HK-2 (cell line): ENCODE data around the gene ARMC10.
"Not testable (repeated sequence)": the region's sequence is repeated elsewhere in the genome, so short reads cannot be mapped to it uniquely, and the experiment has no call there.

Experiments
- DNase-seq: peaks from one replicate; pipeline ENCODE4 v3.0.0-alpha.2; 2018; ENCODE audit not compliant: unreplicated experiment

ARMC10 gene

DNA sequence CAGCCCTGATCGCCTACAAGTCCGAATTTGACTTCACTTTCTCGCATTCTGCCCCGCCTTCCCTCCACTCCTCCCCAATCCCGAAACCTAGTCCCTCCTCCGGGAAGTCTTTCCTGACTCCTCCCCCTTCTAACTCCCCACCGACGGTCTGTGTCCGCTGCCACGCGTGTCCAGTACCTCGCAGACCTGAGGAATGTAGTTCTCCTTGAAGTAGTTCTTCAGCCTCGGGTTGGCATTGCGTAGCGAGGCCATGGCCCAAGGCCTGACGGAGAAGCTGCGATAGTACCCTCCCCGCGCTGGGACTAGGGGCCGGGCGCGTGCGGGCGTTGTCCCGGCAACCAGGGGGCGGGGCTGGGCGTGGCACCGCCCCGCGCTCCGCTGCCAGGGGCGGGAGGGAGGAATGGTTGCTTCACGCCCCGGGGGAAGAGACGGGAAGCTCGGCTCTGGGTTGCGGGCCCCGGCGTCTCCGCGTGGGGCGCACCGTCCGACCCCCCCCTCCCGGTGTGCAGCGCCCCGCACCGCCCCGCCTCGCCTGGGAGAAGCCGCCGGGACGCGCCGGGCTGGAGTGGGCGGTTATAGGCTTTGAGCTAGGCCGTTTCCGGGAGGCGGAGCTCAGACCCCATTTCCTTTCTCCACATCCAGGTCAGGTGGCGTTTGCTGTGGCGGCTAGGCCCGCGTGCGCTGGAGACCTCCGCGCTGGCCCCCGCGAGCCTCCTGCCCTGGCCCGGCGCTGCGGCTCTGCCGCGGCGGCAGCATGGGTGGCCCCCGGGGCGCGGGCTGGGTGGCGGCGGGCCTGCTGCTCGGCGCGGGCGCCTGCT lies at the start of gene ARMC10, which contains the start of gene FBXL13:
Gene ARMC10, plus strand, starts transcription at position 622 of the 818 bp plus-strand sequence. Its CDS starts 133 bp downstream, at position 755.
Gene FBXL13, minus strand, starts transcription at position 278 of the 818 bp plus-strand sequence.
- peak; percentile 92 for DNase-seq

DNA sequence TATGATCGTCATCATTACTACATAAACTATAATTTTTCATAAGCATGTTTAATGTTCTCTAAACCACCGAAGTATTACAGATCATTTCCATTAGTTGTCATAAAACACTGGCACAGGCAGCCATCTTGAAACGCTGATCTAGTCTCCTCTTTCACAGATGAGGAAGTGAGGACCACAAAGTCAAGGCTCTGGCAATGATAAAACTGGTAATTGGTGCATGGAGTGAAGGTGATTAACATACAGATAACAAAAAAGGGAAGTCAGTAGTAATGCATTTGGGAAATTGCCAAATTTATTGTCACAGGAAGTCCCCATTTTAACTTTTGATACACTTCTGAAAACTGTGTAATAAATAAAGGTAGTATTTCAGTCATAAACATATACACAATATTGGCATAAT lies 49.6 kb upstream of the ARMC10 start:
- no peak for DNase-seq

DNA sequence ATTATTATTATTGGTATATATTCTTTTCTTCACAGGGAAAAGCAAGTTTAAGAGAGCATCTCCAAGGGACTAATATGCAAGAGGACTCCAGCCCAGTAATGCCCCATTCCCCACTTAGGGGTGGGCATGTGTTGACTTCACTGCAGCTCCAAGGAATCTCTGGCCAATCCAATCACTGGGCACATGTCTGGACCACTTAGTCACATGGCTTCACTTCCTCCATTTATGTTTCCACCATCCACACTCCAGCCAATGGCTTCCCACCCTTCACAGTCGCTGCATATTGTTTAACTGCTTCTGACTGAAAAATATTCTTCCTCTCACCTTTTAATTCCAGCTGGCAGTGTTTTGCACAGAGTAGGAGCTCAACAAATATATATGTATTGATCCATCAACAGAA lies 43.9 kb upstream of the ARMC10 start:
- no peak for DNase-seq

DNA sequence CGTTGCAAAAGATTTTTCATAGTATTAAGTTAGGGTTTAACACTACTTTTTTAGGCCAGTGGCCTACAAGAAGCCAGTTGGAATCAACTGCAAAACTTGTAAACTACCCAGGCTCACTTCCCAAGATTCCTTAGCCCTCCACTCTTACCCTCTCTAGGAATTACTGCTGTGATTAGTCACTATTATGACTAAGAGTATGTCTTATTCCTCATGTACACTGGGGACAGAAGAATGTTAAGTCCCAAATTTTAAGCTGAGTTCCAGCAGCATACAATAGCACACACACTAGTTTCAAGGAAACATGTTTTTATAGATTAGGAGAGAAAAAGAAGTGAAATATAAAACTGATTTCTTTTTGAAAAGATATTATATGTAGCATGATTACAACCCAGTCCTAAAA lies 43.2 kb upstream of the ARMC10 start:
- DNase-seq = no peak

DNA sequence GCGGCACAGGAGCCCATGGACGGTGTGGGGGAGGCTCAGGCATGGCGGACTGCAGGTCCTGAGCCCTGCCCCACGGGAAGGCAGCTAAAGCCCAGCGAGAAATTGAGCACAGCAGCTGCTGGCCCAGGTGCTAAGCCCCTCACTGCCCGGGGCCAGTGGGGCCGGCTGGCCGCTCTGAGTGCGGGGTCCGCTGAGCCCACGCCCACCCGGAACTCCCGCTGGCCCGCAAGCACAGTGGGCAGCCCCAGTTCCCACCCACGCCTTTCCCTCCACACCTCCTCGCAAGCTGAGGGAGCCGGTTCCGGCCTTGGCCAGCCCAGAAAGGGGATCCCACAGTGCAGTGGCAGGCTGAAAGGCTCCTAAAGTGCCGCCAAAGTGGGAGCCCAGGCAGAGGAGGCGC lies 40.6 kb upstream of the ARMC10 start:
- not testable (repeated sequence) for DNase-seq

DNA sequence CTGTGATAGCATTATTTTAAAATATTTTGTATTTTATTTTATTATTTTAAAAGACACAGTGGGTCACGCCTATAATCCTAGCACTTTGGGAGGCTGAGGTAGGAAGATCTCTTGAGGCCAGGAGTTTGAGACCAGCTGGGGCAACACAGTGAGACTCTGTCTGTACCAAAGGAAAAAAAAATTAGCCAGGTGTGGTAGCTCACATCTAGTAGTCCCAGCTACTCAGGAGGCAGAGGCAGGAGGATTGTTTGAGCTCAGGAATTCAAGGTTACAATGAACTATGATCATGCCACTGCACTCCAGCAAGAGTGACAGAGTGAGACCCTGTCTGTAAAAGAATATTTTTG lies 37.5 kb upstream of the ARMC10 start:
- no peak for DNase-seq

DNA sequence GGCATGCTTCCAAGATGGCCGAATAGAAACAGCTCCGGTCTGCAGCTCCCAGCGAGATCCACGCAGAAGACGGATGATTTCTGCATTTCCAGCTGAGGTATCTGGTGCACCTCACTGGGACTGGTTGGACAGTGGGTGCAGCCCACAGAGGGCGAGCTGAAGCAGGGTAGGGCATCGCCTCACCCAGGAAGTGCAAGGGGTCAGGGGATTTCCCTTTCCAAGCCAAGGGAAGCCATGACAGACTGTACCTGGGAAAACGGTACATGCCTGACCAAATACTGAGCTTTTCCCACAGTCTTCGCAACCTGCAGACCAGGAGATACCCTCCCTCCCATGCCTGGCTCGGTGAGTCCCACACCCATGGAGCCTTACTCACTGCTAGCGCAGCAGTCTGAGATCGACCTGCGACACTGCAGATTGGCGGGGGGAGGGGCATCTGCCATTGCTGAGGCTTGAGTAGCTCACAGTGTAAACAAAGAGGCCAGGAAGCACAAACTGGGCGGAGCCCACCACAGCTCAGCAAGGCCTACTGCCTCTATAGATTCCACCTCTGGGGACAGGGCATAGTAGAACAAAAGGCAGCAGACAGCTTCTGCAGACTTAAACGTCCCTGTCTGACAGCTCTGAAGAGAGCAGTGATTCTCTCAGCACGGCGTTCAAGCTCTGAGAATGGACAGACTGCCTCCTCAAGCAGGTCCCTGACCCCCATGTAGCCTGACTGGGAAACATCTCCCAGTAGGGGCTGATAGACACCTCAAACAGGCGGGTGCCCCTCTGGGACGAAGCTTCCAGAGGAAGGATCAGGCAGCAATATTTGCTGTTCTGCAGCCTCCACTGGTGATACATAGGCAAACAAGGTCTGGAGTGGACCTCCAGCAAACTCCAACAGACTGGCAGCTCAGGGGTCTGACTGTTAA lies 36.9 kb upstream of the ARMC10 start:
- not testable (repeated sequence) for DNase-seq

DNA sequence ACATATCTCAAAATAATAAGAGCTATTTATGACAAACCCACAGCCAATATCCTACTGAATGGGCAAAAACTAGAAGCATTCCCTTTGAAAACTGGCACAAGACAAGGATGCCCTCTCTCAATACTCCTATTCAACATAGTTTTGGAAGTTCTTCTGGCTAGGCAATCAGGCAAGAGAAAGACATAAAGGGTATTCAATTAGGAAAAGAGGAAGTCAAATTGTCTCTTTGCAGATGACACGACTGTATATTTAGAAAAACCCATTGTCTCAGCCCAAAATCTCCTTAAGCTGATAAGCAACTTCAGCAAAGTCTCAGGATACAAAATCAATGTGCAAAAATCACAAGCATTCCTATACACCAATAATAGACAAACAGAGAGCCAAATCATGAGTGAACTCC lies 33.1 kb upstream of the ARMC10 start:
- not testable (repeated sequence) for DNase-seq

DNA sequence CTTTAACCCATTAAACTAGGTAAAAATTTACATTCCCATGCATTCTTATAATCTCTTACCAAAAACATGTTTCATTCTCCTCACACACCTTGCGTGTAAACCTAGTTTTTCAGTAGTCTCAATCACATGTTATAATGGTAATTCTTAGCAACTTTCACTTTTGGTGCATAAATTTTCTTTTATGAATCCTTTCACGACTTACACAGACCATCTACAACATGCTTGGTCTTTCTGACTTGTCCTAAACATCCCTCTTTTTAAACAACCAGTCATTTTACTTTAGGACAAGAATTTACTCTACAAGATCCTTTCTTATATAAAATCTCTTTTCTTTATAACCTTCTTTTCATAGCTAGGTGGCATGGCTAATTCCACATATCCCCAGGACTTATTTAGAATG lies 26.1 kb upstream of the ARMC10 start:
- no peak for DNase-seq

DNA sequence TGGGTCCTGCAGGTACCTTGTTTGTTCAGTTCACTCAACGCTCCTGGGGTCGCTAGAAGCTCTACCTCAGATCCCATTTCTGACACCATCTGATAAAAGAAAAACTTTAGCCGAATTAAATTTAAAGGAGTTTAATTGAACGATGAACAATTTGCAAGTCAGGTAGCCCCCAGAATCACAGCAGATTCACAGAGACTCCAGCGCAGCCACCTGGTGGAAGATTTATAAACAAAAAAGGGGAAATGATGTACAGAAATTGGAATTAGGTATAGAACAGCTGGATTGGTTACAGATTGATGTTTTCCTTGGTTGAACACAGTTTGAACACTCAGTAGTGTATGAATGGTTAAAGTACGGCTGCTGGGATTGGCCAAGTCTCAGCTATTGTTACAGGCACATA lies 23.4 kb upstream of the ARMC10 start:
- no peak for DNase-seq

DNA sequence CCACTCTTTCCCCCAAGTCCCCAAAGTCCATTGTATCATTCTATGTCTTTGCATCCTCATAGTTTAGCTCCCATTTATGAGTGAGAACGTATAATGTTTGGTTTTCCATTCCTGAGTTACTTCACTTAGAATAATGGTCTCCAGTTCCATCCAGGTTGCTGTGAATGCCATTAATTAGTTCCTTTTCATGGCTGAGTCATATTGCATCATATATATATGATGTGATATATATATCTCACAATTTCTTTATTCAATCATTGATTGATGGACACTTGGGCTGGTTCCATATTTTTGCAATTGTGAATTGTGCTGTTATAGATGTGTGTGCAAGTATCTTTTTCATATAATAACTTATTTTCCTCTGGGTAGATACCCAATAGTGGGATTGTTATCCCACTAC lies 18.9 kb upstream of the ARMC10 start:
- not testable (repeated sequence) for DNase-seq

DNA sequence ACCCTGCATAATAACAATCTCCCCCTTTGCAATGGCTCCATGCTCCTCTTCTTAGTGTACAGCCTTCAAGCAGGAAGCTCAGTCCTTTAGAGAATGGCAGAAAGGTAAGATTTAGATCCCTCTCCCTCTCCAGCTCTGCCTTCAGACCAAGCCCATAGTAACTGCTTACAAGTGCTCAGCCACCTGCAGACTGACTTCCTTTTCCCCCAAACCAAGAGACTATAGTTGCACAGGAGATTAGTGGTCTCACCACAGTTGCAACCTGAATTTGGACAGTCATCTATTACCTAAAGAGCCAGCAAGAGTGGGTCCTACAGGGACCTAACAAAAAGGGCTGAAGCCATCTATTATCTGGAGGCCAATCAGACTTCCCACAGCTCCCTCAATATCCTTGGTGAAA lies 16.8 kb upstream of the ARMC10 start:
- DNase-seq = no peak

DNA sequence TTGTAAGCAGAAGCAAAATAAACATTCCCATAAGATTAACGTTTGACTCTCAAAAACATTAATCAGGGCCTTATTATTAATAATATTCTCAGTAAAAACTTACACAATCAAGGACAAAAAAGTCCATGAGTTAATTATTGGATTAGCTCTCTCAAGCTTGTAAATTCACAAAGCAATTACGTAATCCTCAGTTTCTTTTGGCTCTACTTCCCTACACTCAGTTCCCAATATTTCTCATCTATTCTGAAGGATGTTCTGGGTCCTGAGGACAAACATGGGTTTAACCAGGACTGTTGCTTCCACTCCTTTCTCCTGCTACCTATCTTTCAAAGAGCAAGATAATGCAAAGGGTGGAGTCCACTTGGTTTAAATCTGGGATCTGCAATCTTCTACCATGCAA lies 15.5 kb upstream of the ARMC10 start:
- DNase-seq = no peak

DNA sequence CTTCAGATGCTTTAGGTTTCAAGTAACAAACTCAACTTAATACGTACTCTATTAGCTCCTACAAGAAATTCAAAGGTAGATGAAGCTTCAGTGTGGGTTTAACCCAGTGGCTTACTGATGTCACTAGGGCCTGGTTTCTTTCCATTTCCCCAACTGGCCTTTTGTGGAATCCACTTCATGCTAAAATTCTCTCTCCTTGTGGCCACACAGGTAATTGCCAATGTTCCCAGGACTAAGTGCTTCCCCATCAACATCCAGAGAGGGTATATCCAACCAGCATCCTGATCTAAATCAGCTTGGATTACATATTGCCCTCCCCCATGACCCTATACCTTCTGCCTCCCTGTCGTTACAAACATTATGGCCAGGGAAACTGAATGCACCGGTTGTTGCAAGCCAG lies 11.0 kb upstream of the ARMC10 start:
- DNase-seq = no peak

DNA sequence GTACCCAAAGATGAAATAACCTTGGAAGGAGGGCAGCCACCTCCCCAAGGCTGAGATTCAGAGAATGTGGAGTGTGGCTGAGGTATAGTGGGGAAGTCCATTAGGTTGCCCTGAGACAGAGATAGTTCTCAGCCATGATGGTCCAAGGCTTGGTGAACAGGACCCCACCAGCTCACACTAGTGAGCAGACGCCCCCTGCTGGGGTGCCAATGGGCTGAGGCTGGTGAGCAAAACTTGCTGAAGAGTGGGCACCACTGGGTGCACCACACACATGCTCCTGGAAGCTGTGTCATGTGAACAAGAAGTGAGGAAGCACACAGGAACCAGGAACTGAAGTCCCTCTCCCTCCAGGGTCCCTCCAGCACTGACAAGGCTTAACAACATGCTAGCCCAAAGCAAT lies 9.3 kb upstream of the ARMC10 start:
- DNase-seq = peak; percentile 29

DNA sequence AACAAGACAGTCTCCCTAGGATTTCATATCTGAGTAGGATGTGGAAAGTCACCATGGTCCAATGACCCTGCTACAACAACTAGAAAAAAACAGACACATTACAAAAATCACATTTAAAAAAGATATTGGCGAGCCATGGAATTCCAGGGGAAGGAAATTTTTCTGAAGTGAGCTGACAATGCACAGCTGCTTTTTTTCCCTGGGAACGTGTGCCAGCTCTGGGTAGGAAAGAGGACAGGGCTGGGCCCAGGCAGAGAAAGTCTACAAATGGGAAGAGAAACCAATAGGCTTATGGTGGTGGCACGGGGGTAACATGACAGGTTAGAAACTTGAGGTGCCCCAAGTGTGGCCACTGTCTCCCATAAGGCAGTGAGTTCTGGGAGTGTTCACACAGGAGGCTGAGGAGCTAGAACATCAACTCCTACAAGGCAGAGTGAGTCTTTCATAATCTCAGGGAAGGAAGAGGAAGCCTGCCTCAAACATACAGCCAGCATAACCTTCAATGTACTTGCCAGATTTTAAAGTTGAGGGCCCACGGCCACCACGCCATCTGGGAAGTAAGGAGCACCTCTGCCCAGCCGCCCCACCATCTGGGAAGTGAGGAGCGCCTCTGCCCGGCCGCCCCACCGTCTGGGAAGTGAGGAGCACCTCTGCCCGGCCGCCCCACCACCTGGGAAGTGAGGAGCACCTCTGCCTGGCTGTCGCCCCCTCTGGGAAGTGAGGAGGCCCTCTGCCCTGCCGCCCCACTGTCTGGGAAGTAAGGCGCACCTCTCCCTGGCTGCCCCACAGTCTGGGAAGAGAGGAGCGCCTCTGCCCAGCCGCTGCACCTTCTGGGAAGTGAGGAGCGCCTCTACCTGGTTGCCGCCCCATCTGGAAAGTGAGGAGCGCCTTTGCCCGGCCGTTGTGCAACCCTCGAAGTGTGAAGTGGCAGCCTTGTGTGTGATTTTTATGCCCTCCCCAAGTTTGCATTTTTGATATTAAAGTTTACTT lies 6.2 kb upstream of the ARMC10 start:
- DNase-seq = no peak

DNA sequence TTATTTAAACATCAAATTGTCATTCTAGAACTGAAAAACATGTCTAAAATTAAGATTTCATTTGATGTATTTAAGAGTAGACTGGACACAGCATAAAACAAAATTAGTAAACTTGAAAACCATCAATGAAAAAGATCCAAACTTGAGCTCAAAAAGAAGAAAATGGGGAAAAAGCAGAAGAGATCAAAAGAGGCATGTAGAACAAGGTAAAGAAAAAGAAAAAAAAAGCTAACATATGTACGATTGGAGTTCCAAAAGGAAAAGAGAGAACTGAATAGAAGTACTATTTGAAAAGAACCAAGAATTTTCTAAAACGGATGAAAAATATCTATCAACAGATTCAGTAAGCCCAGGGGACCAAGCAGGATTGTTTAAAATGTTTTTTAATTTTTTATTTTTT lies 3.9 kb upstream of the ARMC10 start:
- DNase-seq = no peak

DNA sequence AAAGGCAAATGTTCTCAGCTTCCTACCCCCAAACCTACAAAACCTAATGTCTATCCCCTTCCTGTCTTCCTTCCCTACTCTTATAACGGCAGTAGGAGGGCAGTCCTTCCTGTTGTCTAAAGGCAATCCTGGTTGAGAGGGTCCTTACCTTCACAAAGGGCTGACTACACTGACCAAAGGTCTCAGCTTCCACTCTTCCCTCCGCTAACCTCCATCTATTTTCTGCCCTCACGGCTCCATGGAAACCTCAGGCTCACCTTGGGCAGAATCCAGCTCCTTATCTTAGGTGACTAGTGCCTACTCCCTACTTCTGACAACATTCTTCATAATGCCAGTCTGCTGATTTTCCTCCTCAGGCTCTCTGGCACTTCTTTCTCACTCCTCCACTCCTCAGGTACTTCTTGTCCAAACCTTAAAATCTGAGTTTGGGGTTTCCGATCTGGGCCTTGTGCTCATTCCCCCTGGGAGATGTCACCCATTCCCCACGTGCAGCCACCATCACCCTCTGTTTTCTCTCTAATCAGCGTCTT lies 886 bp upstream of the ARMC10 start:
- DNase-seq = no peak

DNA sequence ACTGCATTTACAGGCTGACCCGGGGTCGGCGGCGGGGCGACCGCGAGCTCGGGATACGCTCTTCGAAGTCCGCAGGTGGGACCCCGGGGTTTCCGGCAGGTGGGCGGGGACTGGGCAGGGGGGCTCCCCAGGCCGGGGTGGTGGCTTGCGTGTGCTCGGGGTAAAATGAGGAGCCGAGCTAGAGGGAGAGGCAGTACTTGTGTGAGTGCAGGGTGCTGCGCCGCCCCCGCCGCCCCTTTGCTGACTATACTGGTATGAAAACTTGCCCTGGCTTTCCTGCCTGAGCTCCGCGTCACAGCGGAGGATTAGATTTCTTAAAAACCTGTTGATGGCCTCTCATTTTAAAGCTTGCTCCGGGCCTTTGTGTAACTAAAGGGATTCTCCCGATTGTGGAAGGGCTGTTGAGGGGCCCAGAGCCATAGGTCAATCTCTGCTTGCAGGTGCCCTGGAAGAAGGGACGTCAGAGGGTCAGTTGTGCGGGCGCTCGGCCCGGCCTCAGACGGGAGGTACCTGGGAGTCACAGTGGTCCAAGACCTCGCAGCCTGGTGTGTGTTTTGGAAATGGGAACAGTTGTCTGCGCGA lies 488 bp downstream of the ARMC10 start:
- peak; percentile 58 for DNase-seq

DNA sequence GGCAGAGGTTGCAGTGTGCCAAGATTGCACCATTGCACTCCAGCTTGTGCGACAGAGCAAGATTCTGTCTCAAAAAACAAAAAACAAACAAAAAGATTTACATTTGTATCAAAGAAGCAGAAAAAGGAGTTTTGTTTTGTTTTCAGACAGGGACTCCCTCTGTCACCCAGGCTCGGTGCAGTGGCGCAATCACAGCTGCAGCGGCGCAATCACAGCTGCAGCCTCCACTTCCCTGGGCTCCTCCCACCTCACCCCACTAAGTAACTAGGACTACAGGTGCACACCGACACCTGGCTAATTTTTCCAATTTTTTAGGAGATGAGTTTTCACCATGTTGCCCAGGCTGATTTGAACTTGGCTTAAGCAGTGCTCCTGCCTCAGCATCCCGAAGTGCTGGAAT lies 1.8 kb downstream of the ARMC10 start:
- DNase-seq = no peak

DNA sequence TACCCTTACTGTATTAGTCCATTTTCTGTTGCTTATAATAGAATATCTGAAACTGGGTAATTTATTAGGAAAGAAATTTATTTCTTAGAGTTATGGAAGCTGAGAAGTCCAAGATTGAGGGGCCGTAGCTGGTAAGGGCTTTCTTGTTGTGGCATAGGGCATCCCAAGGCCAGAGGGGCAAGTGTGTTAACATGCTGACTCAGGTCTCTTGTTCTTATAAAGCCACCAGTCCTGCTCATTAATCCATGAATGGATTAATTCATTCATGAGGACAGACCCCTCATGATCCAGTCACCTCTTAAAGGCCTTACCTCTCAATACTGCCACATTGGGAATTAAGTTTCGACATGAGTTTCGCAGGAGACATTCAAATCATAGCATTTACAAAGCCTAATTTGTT lies 2.4 kb downstream of the ARMC10 start:
- no peak for DNase-seq
